ENCODE measurements around the gene CLIC4. TPM values are rescaled to one million over a fixed set of nuclear protein-coding genes. Genes with fewer than 3 reads are reported as not detected.

Gene CLIC4
- polyA plus RNA-seq, 3 donors, result 9.7 to 38.1 (median 24.6) TPM

- intact Hi-C loops (cut with micrococcal nuclease), result no loop called here
- Mint-ChIP-seq H3K4me1 (peaks cover 28% of the 10 kb centered on the region), H3K27me3 (ENCODE audit: low read depth in 3 of 3) (no peaks in the 10 kb centered on the region), H3K36me3 (peaks cover 0 to 1% of the 10 kb centered on the region in 2 donors), H3K9me3 (no peaks in the 10 kb centered on the region), H3K27ac (no peak overlapping the region), H3K4me3 (no peak overlapping the region)
- DNase-seq, result no peak
- Histone ChIP-seq H3K27ac (ENCODE audit: low read depth in 1 of 2, low read length in 2 of 2) (no peak overlapping the region), H3K36me3 (replicated peaks in 1 of 2; ENCODE audit: control insufficient read depth in 1 of 2, insufficient read depth in 2 of 2, low read length in 2 of 2) (no peaks in the 10 kb centered on the region), H3K79me2 (ENCODE audit: insufficient read depth, low read length) (peaks cover 52% of the 10 kb centered on the region), H3K27me3 (ENCODE audit: control insufficient read depth in 2 of 2, insufficient read depth in 2 of 2, low read length in 2 of 2) (no peaks in the 10 kb centered on the region), H3K4me2 (replicated peaks; ENCODE audit: extremely low read depth, low read length, poor library complexity, severe bottlenecking) (no peak overlapping the region), H3K4me1 (ENCODE audit: control insufficient read depth in 1 of 2, insufficient read depth in 2 of 2, low read length in 2 of 2) (peaks cover 29 to 41% of the 10 kb centered on the region in 2 donors), H3K9ac (ENCODE audit: insufficient read depth, low read length, poor library complexity, severe bottlenecking) (no peak overlapping the region), H4K20me1 (ENCODE audit: insufficient read depth, low read length) (peaks cover 14% of the 10 kb centered on the region), H3K4me3 (replicated peaks in 1 of 3; ENCODE audit: low read depth in 2 of 3, low read length in 3 of 3) (no peak overlapping the region), H2AFZ (ENCODE audit: insufficient read depth, low read depth, low read length, poor library complexity, severe bottlenecking) (no peak overlapping the region), H3K9me3 (replicated peaks in 1 of 2; ENCODE audit: control insufficient read depth in 1 of 2, insufficient read depth in 1 of 2, low read length in 2 of 2) (no peaks in the 10 kb centered on the region)
- no CpG with 5 or more reads among the region's 1 CpG for WGBS (ENCODE audit: insufficient coverage)
- TF ChIP-seq CTCF (IDR thresholded peaks at IDR 0.05), result no peak
Observed at GRCh38 chr1:24767351-24767750, 22.1 kb downstream of the CLIC4 start.

DNA sequence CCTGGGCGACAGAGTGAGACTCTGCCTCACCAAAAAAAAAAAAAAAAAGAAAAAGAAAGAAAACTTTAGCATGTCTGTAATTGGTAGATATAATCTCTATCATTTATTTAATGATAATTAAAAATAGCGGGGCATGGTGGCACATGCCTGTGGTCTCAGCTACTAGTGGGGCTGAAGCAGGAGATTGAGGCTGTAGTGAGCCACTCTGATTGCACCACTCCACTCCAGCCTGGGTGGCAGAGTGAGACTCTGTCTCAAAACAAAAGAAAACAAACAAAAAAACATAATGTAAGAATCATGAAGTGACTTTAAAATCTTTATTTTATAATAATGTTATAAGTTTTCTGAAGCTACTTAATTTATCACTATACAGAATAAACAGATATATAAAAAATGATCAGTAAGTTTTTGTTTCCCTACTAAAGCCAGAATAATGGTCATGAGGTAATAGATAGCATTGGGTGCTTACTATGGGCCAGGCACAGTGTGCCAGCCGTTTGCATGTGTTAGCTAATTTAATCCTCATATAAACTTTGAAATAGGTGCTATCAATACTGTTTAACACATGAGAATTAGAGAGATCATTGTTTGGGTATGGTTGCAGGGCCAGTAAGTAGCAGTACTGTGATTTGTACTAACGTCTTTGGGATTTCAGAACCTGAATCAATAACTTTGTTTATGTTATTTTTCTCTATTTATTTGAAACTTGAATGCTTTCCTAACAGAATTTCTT is 23.8 kb downstream of the CLIC4 start:
- H3K9me3 ChIP-seq (replicated peaks in 1 of 2; ENCODE audit: control insufficient read depth in 1 of 2, insufficient read depth in 1 of 2, low read length in 2 of 2), result no peaks in the 10 kb centered on the region
- H3K9ac ChIP-seq (ENCODE audit: insufficient read depth, low read length, poor library complexity, severe bottlenecking), result no peak overlapping the region
- no peaks in the 10 kb centered on the region for H3K27me3 ChIP-seq (ENCODE audit: control insufficient read depth in 2 of 2, insufficient read depth in 2 of 2, low read length in 2 of 2)
- no peaks in the 10 kb centered on the region for H3K9me3 Mint-ChIP-seq
- H2AFZ ChIP-seq (ENCODE audit: insufficient read depth, low read depth, low read length, poor library complexity, severe bottlenecking), result no peak overlapping the region
- H3K27ac ChIP-seq (ENCODE audit: low read depth in 1 of 2, low read length in 2 of 2), result no peak overlapping the region
- no peaks in the 10 kb centered on the region for H3K36me3 ChIP-seq (replicated peaks in 1 of 2; ENCODE audit: control insufficient read depth in 1 of 2, insufficient read depth in 2 of 2, low read length in 2 of 2)
- H3K79me2 ChIP-seq (ENCODE audit: insufficient read depth, low read length), result peaks cover 57% of the 10 kb centered on the region
- no peak for TF ChIP-seq CTCF (IDR thresholded peaks at IDR 0.05)
- no peak overlapping the region for H3K4me2 ChIP-seq (replicated peaks; ENCODE audit: extremely low read depth, low read length, poor library complexity, severe bottlenecking)
- DNase-seq, result no peak
- no peak overlapping the region for H3K4me3 Mint-ChIP-seq
- H3K27ac Mint-ChIP-seq, result no peak overlapping the region
- peaks cover 23 to 32% of the 10 kb centered on the region in 2 donors for H3K4me1 ChIP-seq (ENCODE audit: control insufficient read depth in 1 of 2, insufficient read depth in 2 of 2, low read length in 2 of 2)
- H3K4me1 Mint-ChIP-seq, result peaks cover 28% of the 10 kb centered on the region
- peaks cover 14% of the 10 kb centered on the region for H4K20me1 ChIP-seq (ENCODE audit: insufficient read depth, low read length)
- peaks cover 3% of the 10 kb centered on the region in 2 donors for H3K36me3 Mint-ChIP-seq
- no peak overlapping the region for H3K4me3 ChIP-seq (replicated peaks in 1 of 3; ENCODE audit: low read depth in 2 of 3, low read length in 3 of 3)
- intact Hi-C loops (cut with micrococcal nuclease), result no loop called here
- H3K27me3 Mint-ChIP-seq (ENCODE audit: low read depth in 3 of 3), result no peaks in the 10 kb centered on the region
- WGBS (ENCODE audit: insufficient coverage), result no CpG with 5 or more reads among the region's 4 CpGs
